ENCODE measurements around the gene PCCA.

- TF ChIP-seq GATA2 (IDR thresholded peaks at IDR 0.05; ENCODE audit: low read depth, low read length) (no peak), GATA3 (IDR thresholded peaks at IDR 0.05; ENCODE audit: low read depth, low read length) (no peak)
These were observed 349.3 kb downstream of the PCCA start for GRCh38 chr13:100438059-100438788.

Data from SH-SY5Y (cell line).